Heart right ventricle (tissue), 16 donors: ENCODE measurements around the gene CFAP54. TPM values are rescaled to one million over a fixed set of nuclear protein-coding genes. Genes with fewer than 3 reads are reported as not detected.

Source experiments
- ATAC-seq, 8 donors: fragments of 200-7000 bp; cut with Tn5 transposase; one replicate each; pipeline ENCODE4 v1.9.1; 2020; ENCODE audit warnings: mild to moderate bottlenecking in 8 of 8, moderate library complexity in 8 of 8, moderate number of reproducible peaks in 1 of 8
- DNase-seq, 2 donors: peaks; one replicate each; pipeline ENCODE4 v3.0.0-alpha.2; 2020
- H3K27ac ChIP-seq, 10 donors: fragments of 200-600 bp; sonication (generic) in 2 of 10; one replicate each; pipeline versions ENCODE4 v1.5.0 to v1.8.0; 2020 to 2022; ENCODE audit warnings: mild to moderate bottlenecking in 3 of 10
- H3K27me3 ChIP-seq, 7 donors: fragments of 200-600 bp; one replicate each; pipeline ENCODE4 v1.8.0; 2021 to 2022; ENCODE audit warnings: mild to moderate bottlenecking in 2 of 7
- H3K36me3 ChIP-seq, 9 donors: fragments of 200-600 bp; sonication (generic) in 1 of 9; one replicate each; pipeline versions ENCODE4 v1.5.0 to v1.8.0; 2020 to 2022; ENCODE audit warnings: mild to moderate bottlenecking in 2 of 9
- H3K4me1 ChIP-seq, 9 donors: fragments of 200-600 bp; sonication (generic) in 1 of 9; one replicate each; pipeline versions ENCODE4 v1.5.0 to v1.8.0; 2020 to 2022; ENCODE audit warnings: mild to moderate bottlenecking in 4 of 9
- H3K4me3 ChIP-seq, 10 donors: fragments of 200-600 bp; sonication (generic) in 2 of 10; one replicate each; pipeline versions ENCODE4 v1.5.0 to v1.8.0; 2020 to 2022; ENCODE audit warnings: mild to moderate bottlenecking in 7 of 10, moderate library complexity in 2 of 10
- H3K9me3 ChIP-seq, 11 donors: fragments of 200-600 bp in 10 of 11; sonication (generic) in 2 of 11; one replicate each; pipeline versions ENCODE4 v1.5.0 to v1.8.0; 2013 to 2022; ENCODE audit warnings: mild to moderate bottlenecking in 2 of 11, control low read depth in 1 of 11, moderate library complexity in 1 of 11
- WGBS, 2 donors: extraction: QIAGEN DNeasy Blood & Tissue Kit; methylation state at CpG; one replicate each; pipeline ENCODE4 v1.1.7; 2013; ENCODE audit warnings: inconsistent platforms in 1 of 2; 5-methylcytosine and 5-hydroxymethylcytosine counted together
- intact Hi-C, 10 donors: fragments of 100-400 bp; cut with DNase I; formaldehyde crosslinking; loops; one replicate each; pipeline versions ENCODE4 v1.11.1 to v1.14.2; 2022
- polyA plus RNA-seq, 2 donors: library from polyadenylated mRNA; stranded (reverse); fragments of 200-250 nt; gene quantifications; one replicate each; pipeline ENCODE4 v1.2.3, GENCODE V29; 2013
- total RNA-seq, 10 donors: library from RNA; stranded (reverse); fragmentation: NEBNext Ultra II Directional in 3 of 10; extraction: Animal tissue kit (Norgen Biotek cat#: 25700) in 3 of 10; gene quantifications; one replicate each; pipeline versions ENCODE4 v1.2.1 to v1.2.4, GENCODE V29; 2021 to 2023
- TF ChIP-seq, protein P1 (sequence below), 9 donors: fragments of 200-600 bp; sonication (generic) in 2 of 9; IDR thresholded peaks; one replicate each; pipeline versions ENCODE4 v1.5.0 to v1.8.0; 2021 to 2022; ENCODE audit warnings: antibody characterized with exemption in 9 of 9, mild to moderate bottlenecking in 5 of 9, moderate library complexity in 1 of 9
- donor health status: Arrhythmogenic right ventricular cardiomyopathy.
- donor health status: ischemic (EF 13 %, LVEDD 7.1; RV severe dilation, severe dysfunction).
- donor health status: healthy with polysubstance abuse.
- donor health status: DM: no; HTN: yes; CAD: no.
- donor health status: DM: no; HTN: no; CAD: no.
- donor health status: ischemic (EF 25% LVEDD 6.9; RV normal size, moderate dysfunction).
- donor health status: ischemic (EF 25% LVEDD 5.7; RV mildly dilated, moderate dysfunction).
- donor health status: healthy.
- donor health status: DM: yes; HTN: yes; CAD: no.
- donor health status: Ischemic cardiomyopathy.
- donor health status: ischemic (EF 35%, LVEDD 5.7; RV mildly dilated, moderate dysfunction).
- donor health status: nonischemic (EF 11% LVEDD 7.7; RV severe dilation, severe dysfunction).
- donor health status: DM: yes; HTN: yes; CAD: no.
- donor health status: PGD.
- donor health status: ischemic (EF 29% LVEDD 5.4; RV normal size, mild dysfunction).
- donor health status: nonischemic (EF 23%, LVEDD 6.1; RV moderate dilation, normal function).

Gene CFAP54
- total and polyA plus RNA-seq, 12 donors = 0.07 to 0.35 (median 0.21) TPM; not detected in 2

GRCh38 chr12:96828169-96828789 is 338.9 kb downstream of the CFAP54 start:
- ATAC-seq (no peak), DNase-seq (no peak)
- intact Hi-C loops = no loop called here
- no peak overlapping the region for H3K27ac ChIP-seq
- no peak overlapping the region for H3K4me3 ChIP-seq
- no peaks in the 10 kb centered on the region for H3K9me3 ChIP-seq
- H3K36me3 ChIP-seq = no peaks in the 10 kb centered on the region
- H3K4me1 ChIP-seq = no peaks in the 10 kb centered on the region
- no peaks in the 10 kb centered on the region for H3K27me3 ChIP-seq
- 92 to 95% methylated on average over 5 of the region's 5 CpGs for WGBS, 2 donors
- TF ChIP-seq, protein P1, sequence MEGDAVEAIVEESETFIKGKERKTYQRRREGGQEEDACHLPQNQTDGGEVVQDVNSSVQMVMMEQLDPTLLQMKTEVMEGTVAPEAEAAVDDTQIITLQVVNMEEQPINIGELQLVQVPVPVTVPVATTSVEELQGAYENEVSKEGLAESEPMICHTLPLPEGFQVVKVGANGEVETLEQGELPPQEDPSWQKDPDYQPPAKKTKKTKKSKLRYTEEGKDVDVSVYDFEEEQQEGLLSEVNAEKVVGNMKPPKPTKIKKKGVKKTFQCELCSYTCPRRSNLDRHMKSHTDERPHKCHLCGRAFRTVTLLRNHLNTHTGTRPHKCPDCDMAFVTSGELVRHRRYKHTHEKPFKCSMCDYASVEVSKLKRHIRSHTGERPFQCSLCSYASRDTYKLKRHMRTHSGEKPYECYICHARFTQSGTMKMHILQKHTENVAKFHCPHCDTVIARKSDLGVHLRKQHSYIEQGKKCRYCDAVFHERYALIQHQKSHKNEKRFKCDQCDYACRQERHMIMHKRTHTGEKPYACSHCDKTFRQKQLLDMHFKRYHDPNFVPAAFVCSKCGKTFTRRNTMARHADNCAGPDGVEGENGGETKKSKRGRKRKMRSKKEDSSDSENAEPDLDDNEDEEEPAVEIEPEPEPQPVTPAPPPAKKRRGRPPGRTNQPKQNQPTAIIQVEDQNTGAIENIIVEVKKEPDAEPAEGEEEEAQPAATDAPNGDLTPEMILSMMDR (IDR thresholded peaks at IDR 0.05) = no peak

DNA sequence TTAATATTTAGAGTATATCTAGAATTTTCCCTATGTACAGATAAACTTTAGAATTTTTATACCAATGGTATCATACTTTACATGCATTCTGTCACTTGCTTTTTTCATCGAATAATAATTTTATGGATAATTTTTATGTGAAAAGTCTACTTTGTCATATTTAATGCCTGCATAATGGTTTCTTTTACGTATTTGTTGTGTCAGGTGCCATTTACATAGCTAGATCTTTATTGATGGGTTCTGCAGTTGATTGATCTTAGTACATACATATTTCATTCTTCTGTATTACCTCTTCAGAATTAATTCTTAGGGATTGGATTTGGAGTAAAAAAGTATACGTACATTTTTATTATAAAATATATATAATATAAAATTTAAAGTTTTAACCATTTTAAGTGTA is 340.0 kb downstream of the CFAP54 start:
- Histone ChIP-seq H3K27ac (no peak overlapping the region), H3K9me3 (no peaks in the 10 kb centered on the region), H3K4me1 (no peaks in the 10 kb centered on the region), H3K27me3 (no peaks in the 10 kb centered on the region), H3K36me3 (no peaks in the 10 kb centered on the region), H3K4me3 (no peak overlapping the region)
- DNase-seq (no peak), ATAC-seq (no peak)
- 93 to 94% methylated on average over 3 of the region's 3 CpGs for WGBS, 2 donors
- TF ChIP-seq, protein P1 (IDR thresholded peaks at IDR 0.05) = no peak
- intact Hi-C loops = no loop called here

DNA sequence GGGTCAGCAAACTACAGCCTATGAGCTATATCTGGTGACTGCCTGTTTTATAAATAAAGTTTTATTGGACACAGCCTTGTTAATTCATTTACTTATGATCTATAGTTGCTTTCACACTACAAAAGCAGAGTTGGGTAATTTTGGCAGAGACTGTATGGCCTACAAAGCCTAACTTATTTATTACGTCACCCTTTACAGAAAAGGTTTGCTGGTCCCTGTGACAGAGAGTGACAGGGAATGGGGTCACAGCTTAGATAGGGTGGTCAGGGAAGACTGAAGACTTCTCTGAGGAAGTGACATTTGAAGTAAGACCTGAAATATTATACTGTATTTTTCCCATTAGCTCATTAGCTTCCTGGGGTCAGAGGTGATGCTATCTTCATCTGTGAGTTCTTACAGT is 342.0 kb downstream of the CFAP54 start:
- no peak overlapping the region for H3K27ac ChIP-seq
- intact Hi-C loops = no loop called here
- no peaks in the 10 kb centered on the region for H3K36me3 ChIP-seq
- TF ChIP-seq, protein P1 (IDR thresholded peaks at IDR 0.05) = no peak
- DNase-seq (no peak), ATAC-seq (no peak)
- no peaks in the 10 kb centered on the region for H3K27me3 ChIP-seq
- no peaks in the 10 kb centered on the region for H3K4me1 ChIP-seq
- 90 to 95% methylated on average over 1 of the region's 1 CpG for WGBS, 2 donors
- H3K4me3 ChIP-seq = no peak overlapping the region
- H3K9me3 ChIP-seq = no peaks in the 10 kb centered on the region

DNA sequence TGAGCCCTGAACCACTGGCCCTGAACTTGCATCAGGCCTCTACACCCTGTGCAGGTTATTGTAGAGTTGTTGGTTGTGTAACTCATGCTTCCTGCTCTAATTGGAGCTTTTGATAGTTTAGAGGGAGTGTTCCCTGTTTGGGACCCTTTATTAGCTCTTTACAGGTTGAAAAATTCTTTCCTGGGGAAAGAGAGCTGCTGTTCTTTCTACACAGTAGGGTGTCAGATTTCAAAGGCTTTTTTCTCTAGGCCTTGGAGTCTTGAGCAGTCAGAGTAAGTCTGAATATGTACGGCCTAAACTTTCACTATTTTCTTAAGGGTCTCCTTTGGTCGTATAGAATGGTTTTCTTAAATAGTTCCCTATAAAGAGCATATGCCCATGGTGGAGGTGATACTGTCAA is 356.9 kb downstream of the CFAP54 start:
- WGBS, 2 donors = 44 to 47% methylated on average over 2 of the region's 2 CpGs
- Histone ChIP-seq H3K4me3 (no peak overlapping the region), H3K9me3 (no peaks in the 10 kb centered on the region), H3K4me1 (no peaks in the 10 kb centered on the region), H3K27ac (no peak overlapping the region), H3K27me3 (no peaks in the 10 kb centered on the region), H3K36me3 (no peaks in the 10 kb centered on the region)
- ATAC-seq = no peak
- intact Hi-C loops = no loop called here
- no peak for DNase-seq
- TF ChIP-seq, protein P1 (IDR thresholded peaks at IDR 0.05) = no peak
